ENCODE results near the gene MACROH2A2. TPM values are rescaled to one million over a fixed set of nuclear protein-coding genes. Genes with fewer than 3 reads are reported as not detected.

MACROH2A2 gene
- total and polyA plus RNA-seq, 2 of the 8 experiments (the other 6 are each of a cell fraction or from before 2014, with no cell fraction given) = 7.9 to 9.3 TPM

DNA sequence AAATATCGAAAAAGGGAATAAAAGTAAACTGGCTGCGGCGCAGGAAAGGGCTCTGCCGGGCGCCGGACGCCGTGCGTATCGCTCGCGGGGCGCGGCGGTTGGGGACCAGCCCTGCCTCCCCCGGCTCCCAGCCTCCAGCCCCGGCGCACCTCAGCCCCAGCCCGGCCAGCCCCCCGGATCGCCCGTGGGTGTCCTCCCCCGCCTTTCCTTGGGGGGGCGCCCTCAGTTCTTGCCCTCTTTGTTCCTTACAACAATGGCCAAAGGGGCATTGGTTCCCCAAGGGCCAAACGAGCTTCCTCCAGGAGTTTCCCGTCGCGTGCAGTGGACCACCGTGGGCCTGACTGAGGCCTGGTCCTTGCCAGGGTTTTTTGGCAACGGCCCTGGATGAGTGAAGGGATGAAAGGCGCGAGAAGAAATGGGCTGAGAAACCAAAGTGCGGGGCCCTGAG is 1.2 kb downstream of the MACROH2A2 start (continued):
- TF ChIP-seq, protein P1, sequence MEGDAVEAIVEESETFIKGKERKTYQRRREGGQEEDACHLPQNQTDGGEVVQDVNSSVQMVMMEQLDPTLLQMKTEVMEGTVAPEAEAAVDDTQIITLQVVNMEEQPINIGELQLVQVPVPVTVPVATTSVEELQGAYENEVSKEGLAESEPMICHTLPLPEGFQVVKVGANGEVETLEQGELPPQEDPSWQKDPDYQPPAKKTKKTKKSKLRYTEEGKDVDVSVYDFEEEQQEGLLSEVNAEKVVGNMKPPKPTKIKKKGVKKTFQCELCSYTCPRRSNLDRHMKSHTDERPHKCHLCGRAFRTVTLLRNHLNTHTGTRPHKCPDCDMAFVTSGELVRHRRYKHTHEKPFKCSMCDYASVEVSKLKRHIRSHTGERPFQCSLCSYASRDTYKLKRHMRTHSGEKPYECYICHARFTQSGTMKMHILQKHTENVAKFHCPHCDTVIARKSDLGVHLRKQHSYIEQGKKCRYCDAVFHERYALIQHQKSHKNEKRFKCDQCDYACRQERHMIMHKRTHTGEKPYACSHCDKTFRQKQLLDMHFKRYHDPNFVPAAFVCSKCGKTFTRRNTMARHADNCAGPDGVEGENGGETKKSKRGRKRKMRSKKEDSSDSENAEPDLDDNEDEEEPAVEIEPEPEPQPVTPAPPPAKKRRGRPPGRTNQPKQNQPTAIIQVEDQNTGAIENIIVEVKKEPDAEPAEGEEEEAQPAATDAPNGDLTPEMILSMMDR (IDR thresholded peaks at IDR 0.05; ENCODE audit: control extremely low read depth in 1 of 3, insufficient read depth in 1 of 3, low read depth in 1 of 3, low read length in 3 of 3) = peak; percentile 38 to 42 (median 39)
- TF ChIP-seq HDAC2 (IDR thresholded peaks at IDR 0.05; ENCODE audit: borderline replicate concordance in 1 of 2, low read depth in 2 of 2, low read length in 2 of 2) = 0 out of 4 replicates have a peak, but pooled peaks have one; percentile 62 to 67
- TF ChIP-seq EP300 (IDR thresholded peaks at IDR 0.05; ENCODE audit: borderline replicate concordance in 1 of 2, low read depth in 2 of 2, low read length in 2 of 2) = no peak
- TF ChIP-seq CHD1 (IDR thresholded peaks at IDR 0.05; ENCODE audit: low read depth, low read length) = no peak
- TF ChIP-seq, protein P2, sequence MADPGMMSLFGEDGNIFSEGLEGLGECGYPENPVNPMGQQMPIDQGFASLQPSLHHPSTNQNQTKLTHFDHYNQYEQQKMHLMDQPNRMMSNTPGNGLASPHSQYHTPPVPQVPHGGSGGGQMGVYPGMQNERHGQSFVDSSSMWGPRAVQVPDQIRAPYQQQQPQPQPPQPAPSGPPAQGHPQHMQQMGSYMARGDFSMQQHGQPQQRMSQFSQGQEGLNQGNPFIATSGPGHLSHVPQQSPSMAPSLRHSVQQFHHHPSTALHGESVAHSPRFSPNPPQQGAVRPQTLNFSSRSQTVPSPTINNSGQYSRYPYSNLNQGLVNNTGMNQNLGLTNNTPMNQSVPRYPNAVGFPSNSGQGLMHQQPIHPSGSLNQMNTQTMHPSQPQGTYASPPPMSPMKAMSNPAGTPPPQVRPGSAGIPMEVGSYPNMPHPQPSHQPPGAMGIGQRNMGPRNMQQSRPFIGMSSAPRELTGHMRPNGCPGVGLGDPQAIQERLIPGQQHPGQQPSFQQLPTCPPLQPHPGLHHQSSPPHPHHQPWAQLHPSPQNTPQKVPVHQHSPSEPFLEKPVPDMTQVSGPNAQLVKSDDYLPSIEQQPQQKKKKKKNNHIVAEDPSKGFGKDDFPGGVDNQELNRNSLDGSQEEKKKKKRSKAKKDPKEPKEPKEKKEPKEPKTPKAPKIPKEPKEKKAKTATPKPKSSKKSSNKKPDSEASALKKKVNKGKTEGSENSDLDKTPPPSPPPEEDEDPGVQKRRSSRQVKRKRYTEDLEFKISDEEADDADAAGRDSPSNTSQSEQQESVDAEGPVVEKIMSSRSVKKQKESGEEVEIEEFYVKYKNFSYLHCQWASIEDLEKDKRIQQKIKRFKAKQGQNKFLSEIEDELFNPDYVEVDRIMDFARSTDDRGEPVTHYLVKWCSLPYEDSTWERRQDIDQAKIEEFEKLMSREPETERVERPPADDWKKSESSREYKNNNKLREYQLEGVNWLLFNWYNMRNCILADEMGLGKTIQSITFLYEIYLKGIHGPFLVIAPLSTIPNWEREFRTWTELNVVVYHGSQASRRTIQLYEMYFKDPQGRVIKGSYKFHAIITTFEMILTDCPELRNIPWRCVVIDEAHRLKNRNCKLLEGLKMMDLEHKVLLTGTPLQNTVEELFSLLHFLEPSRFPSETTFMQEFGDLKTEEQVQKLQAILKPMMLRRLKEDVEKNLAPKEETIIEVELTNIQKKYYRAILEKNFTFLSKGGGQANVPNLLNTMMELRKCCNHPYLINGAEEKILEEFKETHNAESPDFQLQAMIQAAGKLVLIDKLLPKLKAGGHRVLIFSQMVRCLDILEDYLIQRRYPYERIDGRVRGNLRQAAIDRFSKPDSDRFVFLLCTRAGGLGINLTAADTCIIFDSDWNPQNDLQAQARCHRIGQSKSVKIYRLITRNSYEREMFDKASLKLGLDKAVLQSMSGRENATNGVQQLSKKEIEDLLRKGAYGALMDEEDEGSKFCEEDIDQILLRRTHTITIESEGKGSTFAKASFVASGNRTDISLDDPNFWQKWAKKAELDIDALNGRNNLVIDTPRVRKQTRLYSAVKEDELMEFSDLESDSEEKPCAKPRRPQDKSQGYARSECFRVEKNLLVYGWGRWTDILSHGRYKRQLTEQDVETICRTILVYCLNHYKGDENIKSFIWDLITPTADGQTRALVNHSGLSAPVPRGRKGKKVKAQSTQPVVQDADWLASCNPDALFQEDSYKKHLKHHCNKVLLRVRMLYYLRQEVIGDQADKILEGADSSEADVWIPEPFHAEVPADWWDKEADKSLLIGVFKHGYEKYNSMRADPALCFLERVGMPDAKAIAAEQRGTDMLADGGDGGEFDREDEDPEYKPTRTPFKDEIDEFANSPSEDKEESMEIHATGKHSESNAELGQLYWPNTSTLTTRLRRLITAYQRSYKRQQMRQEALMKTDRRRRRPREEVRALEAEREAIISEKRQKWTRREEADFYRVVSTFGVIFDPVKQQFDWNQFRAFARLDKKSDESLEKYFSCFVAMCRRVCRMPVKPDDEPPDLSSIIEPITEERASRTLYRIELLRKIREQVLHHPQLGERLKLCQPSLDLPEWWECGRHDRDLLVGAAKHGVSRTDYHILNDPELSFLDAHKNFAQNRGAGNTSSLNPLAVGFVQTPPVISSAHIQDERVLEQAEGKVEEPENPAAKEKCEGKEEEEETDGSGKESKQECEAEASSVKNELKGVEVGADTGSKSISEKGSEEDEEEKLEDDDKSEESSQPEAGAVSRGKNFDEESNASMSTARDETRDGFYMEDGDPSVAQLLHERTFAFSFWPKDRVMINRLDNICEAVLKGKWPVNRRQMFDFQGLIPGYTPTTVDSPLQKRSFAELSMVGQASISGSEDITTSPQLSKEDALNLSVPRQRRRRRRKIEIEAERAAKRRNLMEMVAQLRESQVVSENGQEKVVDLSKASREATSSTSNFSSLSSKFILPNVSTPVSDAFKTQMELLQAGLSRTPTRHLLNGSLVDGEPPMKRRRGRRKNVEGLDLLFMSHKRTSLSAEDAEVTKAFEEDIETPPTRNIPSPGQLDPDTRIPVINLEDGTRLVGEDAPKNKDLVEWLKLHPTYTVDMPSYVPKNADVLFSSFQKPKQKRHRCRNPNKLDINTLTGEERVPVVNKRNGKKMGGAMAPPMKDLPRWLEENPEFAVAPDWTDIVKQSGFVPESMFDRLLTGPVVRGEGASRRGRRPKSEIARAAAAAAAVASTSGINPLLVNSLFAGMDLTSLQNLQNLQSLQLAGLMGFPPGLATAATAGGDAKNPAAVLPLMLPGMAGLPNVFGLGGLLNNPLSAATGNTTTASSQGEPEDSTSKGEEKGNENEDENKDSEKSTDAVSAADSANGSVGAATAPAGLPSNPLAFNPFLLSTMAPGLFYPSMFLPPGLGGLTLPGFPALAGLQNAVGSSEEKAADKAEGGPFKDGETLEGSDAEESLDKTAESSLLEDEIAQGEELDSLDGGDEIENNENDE (IDR thresholded peaks at IDR 0.05; ENCODE audit: insufficient replicate concordance, low read length) = no peak
- TF ChIP-seq, protein P3, sequence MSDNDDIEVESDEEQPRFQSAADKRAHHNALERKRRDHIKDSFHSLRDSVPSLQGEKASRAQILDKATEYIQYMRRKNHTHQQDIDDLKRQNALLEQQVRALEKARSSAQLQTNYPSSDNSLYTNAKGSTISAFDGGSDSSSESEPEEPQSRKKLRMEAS (IDR thresholded peaks at IDR 0.05) = peak; percentile 52
- TF ChIP-seq RAD21 (IDR thresholded peaks at IDR 0.05 in 1 of 2, conservative IDR thresholded peaks at IDR 0.05 in 1 of 2; ENCODE audit: low read depth in 2 of 2, low read length in 2 of 2) = peak in 1 of 2 experiments; percentile 4; a peak in 1 of 4 replicates
